ENCODE results near the gene ENKD1. TPM values are rescaled to one million over a fixed set of nuclear protein-coding genes. Genes with fewer than 3 reads are reported as not detected.

ENKD1 gene
- polyA plus RNA-seq, 1 donor, result 12.1 TPM

DNA sequence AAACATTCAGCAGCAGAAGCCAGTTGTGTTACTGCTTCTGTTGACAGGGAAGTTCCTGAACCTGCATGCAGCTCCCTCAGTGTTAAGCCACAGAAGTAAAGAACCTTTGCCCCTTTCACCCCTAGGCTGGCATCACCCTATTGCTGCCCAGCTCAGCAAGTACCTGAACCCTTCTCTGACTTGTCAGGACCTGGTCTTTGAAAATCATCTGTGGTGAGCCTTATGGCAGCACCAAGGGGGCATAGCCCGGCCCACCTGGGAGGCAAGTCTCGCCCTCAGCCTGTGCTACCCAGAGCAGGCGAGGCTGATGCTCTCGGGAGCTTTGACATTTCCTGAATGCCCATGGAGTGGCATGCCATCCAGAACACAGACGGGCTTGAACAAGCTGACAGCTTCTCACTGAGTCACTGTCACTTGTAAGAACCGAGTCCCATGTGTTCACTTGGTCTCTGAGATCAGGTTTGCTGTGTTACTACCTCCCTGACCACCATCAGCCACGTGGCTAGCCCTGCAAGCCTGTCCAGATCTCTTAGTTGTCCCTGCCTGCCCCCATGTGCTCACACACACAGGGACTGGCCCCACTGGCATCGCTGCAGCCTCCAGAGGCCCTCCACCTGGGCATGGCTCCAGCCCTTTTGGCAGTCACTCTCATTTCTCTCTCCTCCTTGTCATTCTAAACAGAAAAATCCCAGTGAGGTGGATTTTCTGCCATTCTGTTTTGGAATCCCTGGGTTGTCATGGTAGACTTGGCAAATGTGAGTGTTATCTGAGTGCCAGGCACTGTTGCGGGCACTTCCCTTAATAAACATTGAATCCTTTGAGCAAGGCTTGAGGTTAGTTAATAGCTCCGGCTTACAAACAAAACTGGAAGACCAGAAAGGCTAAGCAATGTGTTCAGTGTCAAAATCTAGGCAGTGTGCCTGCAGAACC lies 24.5 kb downstream of the ENKD1 start:
- Histone ChIP-seq H3K27me3 (ENCODE audit: control insufficient read depth, insufficient read depth, low read length) (peaks cover 34% of the 10 kb centered on the region), H3K9me3 (ENCODE audit: control insufficient read depth, low read depth, low read length) (peaks cover 2% of the 10 kb centered on the region), H3K27ac (ENCODE audit: low read length) (no peak overlapping the region), H3K36me3 (ENCODE audit: control insufficient read depth, insufficient read depth, low read length) (peaks cover 27% of the 10 kb centered on the region), H3K4me1 (ENCODE audit: control insufficient read depth, insufficient read depth, low read length) (no peaks in the 10 kb centered on the region), H3K4me3 (ENCODE audit: low read length) (no peak overlapping the region)
- WGBS (ENCODE audit: insufficient coverage, low lambda C conversion rate), result 100% methylated on average over 1 of the region's 10 CpGs
- no peak for DNase-seq

- Histone ChIP-seq H3K9me3 (ENCODE audit: control insufficient read depth, low read depth, low read length) (no peaks in the 10 kb centered on the region), H3K4me1 (ENCODE audit: control insufficient read depth, insufficient read depth, low read length) (no peaks in the 10 kb centered on the region), H3K27ac (ENCODE audit: low read length) (no peak overlapping the region), H3K27me3 (ENCODE audit: control insufficient read depth, insufficient read depth, low read length) (no peaks in the 10 kb centered on the region), H3K4me3 (ENCODE audit: low read length) (no peak overlapping the region), H3K36me3 (ENCODE audit: control insufficient read depth, insufficient read depth, low read length) (peaks cover 60% of the 10 kb centered on the region)
- no peak for DNase-seq
- 93% methylated on average over 3 of the region's 12 CpGs for WGBS (ENCODE audit: insufficient coverage, low lambda C conversion rate)
Measured at GRCh38 chr16:67637625-67638024, 28.9 kb downstream of the ENKD1 start.

DNA sequence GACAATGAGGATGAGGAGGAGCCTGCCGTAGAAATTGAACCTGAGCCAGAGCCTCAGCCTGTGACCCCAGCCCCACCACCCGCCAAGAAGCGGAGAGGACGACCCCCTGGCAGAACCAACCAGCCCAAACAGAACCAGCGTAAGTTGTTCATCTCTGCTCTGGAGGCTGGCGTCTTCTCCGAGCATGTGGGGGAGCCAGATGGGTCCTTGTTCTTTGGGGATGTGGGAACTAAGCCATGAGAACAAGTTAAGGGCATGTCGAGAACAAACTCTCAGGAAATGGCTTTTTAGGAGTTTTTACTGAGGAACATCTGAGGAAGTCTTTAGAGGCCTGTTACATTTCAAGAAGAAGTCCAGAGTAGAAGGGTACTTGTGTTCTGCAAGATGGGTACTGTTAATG lies 29.8 kb downstream of the ENKD1 start:
- no peaks in the 10 kb centered on the region for H3K9me3 ChIP-seq (ENCODE audit: control insufficient read depth, low read depth, low read length)
- no peak overlapping the region for H3K27ac ChIP-seq (ENCODE audit: low read length)
- H3K4me1 ChIP-seq (ENCODE audit: control insufficient read depth, insufficient read depth, low read length), result no peaks in the 10 kb centered on the region
- DNase-seq, result no peak
- no CpG with 5 or more reads among the region's 8 CpGs for WGBS (ENCODE audit: insufficient coverage, low lambda C conversion rate)
- H3K36me3 ChIP-seq (ENCODE audit: control insufficient read depth, insufficient read depth, low read length), result peaks cover 68% of the 10 kb centered on the region
- H3K27me3 ChIP-seq (ENCODE audit: control insufficient read depth, insufficient read depth, low read length), result no peaks in the 10 kb centered on the region
- H3K4me3 ChIP-seq (ENCODE audit: low read length), result no peak overlapping the region

DNA sequence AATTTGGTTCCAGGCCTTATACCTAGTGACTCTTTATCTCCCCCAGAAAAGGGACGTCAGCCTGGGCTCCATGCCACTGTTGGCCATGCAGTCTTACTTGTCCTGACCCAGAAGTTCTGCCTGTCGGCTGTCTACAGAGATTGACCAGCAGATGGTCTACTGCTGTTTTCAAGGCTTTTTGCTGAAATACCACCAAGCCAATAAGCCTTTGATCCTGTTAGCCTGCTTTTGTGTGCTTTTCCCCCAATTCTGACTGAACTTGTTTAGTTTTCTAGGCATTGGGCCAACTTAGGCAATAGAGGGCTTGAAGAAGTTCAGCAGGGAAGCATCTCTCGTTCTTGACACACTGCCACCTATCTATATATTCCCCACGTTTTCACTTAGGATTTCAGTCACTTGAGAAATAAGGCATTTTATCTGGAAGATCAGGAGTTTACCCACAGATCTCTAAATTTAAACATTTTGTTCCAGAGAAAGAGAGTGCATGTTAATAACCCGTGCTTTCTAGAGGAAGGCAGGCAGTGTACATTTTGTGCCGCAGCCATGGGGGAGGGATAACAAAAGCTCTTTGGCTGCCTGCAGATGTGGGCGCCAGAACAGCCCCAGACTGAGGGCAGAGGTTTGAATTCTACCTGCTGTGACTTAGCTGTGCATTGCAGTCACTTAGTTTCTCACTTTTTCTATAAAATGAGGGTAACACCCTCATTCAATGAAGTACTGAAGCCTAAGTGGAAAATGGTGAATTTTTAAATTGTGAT lies 34.0 kb downstream of the ENKD1 start:
- Histone ChIP-seq H3K4me3 (ENCODE audit: low read length) (no peak overlapping the region), H3K36me3 (ENCODE audit: control insufficient read depth, insufficient read depth, low read length) (peaks cover 78% of the 10 kb centered on the region), H3K9me3 (ENCODE audit: control insufficient read depth, low read depth, low read length) (no peaks in the 10 kb centered on the region), H3K27ac (ENCODE audit: low read length) (no peak overlapping the region), H3K4me1 (ENCODE audit: control insufficient read depth, insufficient read depth, low read length) (no peaks in the 10 kb centered on the region), H3K27me3 (ENCODE audit: control insufficient read depth, insufficient read depth, low read length) (no peaks in the 10 kb centered on the region)
- no peak for DNase-seq
- WGBS (ENCODE audit: insufficient coverage, low lambda C conversion rate), result no CpG with 5 or more reads among the region's 7 CpGs

DNA sequence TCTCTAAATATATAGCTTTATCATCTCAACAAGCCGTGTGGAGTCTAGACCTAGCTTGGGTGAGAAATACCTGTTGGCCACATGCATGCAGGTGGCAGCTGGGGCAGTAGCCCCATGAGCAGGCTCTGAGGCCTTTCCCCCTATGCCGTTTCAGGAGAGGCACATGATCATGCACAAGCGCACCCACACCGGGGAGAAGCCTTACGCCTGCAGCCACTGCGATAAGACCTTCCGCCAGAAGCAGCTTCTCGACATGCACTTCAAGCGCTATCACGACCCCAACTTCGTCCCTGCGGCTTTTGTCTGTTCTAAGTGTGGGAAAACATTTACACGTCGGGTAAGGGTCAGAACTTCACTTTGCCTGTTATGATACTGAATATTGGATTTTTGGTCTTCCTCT lies 38.3 kb downstream of the ENKD1 start:
- H3K9me3 ChIP-seq (ENCODE audit: control insufficient read depth, low read depth, low read length), result no peaks in the 10 kb centered on the region
- no peak for DNase-seq
- no peak overlapping the region for H3K27ac ChIP-seq (ENCODE audit: low read length)
- H3K4me1 ChIP-seq (ENCODE audit: control insufficient read depth, insufficient read depth, low read length), result no peaks in the 10 kb centered on the region
- no peaks in the 10 kb centered on the region for H3K27me3 ChIP-seq (ENCODE audit: control insufficient read depth, insufficient read depth, low read length)
- no CpG with 5 or more reads among the region's 14 CpGs for WGBS (ENCODE audit: insufficient coverage, low lambda C conversion rate)
- no peak overlapping the region for H3K4me3 ChIP-seq (ENCODE audit: low read length)
- H3K36me3 ChIP-seq (ENCODE audit: control insufficient read depth, insufficient read depth, low read length), result peaks cover 79% of the 10 kb centered on the region

DNA sequence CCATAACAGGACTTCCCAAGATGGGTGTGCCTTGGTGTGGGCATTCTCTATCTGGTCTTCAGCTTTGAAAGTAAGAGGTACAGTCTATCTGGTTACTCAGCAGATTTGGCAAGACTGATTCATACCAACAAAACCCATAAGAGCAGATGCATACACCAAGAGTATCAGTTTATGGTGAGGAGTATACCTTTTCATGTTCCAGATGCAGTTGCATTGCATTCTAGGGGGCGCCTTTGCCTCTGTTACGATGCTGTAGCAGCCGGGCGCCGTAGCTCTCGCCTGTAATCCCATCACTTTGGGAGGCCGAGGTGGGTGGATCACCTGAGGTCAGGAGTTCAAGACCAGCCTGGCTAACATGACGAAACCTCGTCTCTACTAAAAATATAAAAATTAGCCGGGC lies 52.7 kb downstream of the ENKD1 start:
- Histone ChIP-seq H3K9me3 (ENCODE audit: control insufficient read depth, low read depth, low read length) (no peaks in the 10 kb centered on the region), H3K36me3 (ENCODE audit: control insufficient read depth, insufficient read depth, low read length) (peaks cover 46% of the 10 kb centered on the region), H3K4me3 (ENCODE audit: low read length) (no peak overlapping the region), H3K4me1 (ENCODE audit: control insufficient read depth, insufficient read depth, low read length) (no peaks in the 10 kb centered on the region), H3K27me3 (ENCODE audit: control insufficient read depth, insufficient read depth, low read length) (no peaks in the 10 kb centered on the region), H3K27ac (ENCODE audit: low read length) (no peak overlapping the region)
- no CpG with 5 or more reads among the region's 10 CpGs for WGBS (ENCODE audit: insufficient coverage, low lambda C conversion rate)
- no peak for DNase-seq

Other genes starting within 250 kb of the ENKD1 start
- gene HSD11B2, start 235.6 kb downstream of the ENKD1 start, polyA plus RNA-seq, result 5.8 TPM
- gene ATP6V0D1, start 185.6 kb downstream of the ENKD1 start, polyA plus RNA-seq, result 93.1 TPM
- gene AGRP, start 183.2 kb downstream of the ENKD1 start, polyA plus RNA-seq, result 0.13 TPM
- 18.9 TPM for gene RIPOR1, start 137.9 kb downstream of the ENKD1 start, polyA plus RNA-seq
- gene CTCF, start 104.2 kb downstream of the ENKD1 start, polyA plus RNA-seq, result 43.6 TPM
- gene CARMIL2, start 21.6 kb downstream of the ENKD1 start, polyA plus RNA-seq, result 2.6 TPM
- gene ACD, start 6.5 kb downstream of the ENKD1 start, polyA plus RNA-seq, result 28.0 TPM
- gene PARD6A, start 5.8 kb downstream of the ENKD1 start, polyA plus RNA-seq, result 1.6 TPM
- 1.4 TPM for gene C16orf86, start 64 bp upstream of the ENKD1 start, polyA plus RNA-seq
- 6.4 TPM for gene GFOD2, start 52.6 kb upstream of the ENKD1 start, polyA plus RNA-seq
- 18.0 TPM for gene RANBP10, start 139.8 kb upstream of the ENKD1 start, polyA plus RNA-seq
- 1.5 TPM for gene TSNAXIP1, start 140.1 kb upstream of the ENKD1 start, polyA plus RNA-seq
- 23.4 TPM for gene THAP11, start 175.6 kb upstream of the ENKD1 start, polyA plus RNA-seq
- gene NUTF2, start 180.2 kb upstream of the ENKD1 start, polyA plus RNA-seq, result 123 TPM
- gene CENPT, start 180.9 kb upstream of the ENKD1 start, polyA plus RNA-seq, result 58.1 TPM
- gene EDC4, start 206.3 kb upstream of the ENKD1 start, polyA plus RNA-seq, result 59.7 TPM
- 1.6 TPM for gene NRN1L, start 218.1 kb upstream of the ENKD1 start, polyA plus RNA-seq
- 24.2 TPM for gene PSKH1, start 226.5 kb upstream of the ENKD1 start, polyA plus RNA-seq

All from large intestine (tissue), 3 donors.